ENCODE results near the gene AKAP6. TPM values are rescaled to one million over a fixed set of nuclear protein-coding genes. Genes with fewer than 3 reads are reported as not detected.

The AKAP6 gene
- total RNA-seq, 1 experiment from 2014 or later = 2.3 TPM

DNA sequence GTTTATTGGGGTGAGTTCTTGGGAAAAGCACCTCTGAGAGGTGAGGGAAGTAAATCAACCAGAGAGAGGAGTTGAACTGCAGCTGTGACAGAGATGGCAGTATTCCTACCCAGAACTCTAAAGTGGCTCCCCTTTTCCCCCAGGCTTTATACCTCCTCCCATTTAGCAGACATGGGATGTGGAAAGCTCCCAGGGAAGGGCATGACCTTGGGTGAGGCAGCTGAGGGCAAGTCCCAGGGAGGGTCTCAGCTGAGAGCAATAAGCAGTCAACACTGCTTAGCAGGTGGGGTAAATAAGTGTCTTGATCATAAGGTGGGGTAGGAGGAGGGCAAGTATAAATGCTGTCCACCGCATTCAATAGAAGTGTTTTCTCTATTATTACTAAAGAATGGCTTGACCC lies 143.0 kb downstream of the AKAP6 start:
- H3K9ac ChIP-seq (ENCODE audit: low read length) = no peak overlapping the region
- no peak overlapping the region for H3K27ac ChIP-seq (ENCODE audit: low read length)
- no peaks in the 10 kb centered on the region for H3K9me2 ChIP-seq (replicated peaks; ENCODE audit: insufficient read depth, low read length)
- H3K27me3 ChIP-seq (ENCODE audit: low read length) = no peaks in the 10 kb centered on the region
- H3K36me3 ChIP-seq (ENCODE audit: insufficient read depth, low read length) = no peaks in the 10 kb centered on the region
- H4K20me1 ChIP-seq (ENCODE audit: insufficient read depth, low read depth, low read length) = no peaks in the 10 kb centered on the region
- H3K4me1 ChIP-seq (ENCODE audit: low read length) = no peaks in the 10 kb centered on the region
- no peak for DNase-seq
- no peaks in the 10 kb centered on the region for H3K9me3 ChIP-seq (ENCODE audit: low read length)
- H3K79me2 ChIP-seq (ENCODE audit: low read length) = no peaks in the 10 kb centered on the region
- H2AFZ ChIP-seq (ENCODE audit: low read length) = no peak overlapping the region
- no peak overlapping the region for H3K4me3 ChIP-seq (ENCODE audit: low read length)
- H3K4me2 ChIP-seq (ENCODE audit: low read depth, low read length, poor library complexity, severe bottlenecking) = no peak overlapping the region

DNA sequence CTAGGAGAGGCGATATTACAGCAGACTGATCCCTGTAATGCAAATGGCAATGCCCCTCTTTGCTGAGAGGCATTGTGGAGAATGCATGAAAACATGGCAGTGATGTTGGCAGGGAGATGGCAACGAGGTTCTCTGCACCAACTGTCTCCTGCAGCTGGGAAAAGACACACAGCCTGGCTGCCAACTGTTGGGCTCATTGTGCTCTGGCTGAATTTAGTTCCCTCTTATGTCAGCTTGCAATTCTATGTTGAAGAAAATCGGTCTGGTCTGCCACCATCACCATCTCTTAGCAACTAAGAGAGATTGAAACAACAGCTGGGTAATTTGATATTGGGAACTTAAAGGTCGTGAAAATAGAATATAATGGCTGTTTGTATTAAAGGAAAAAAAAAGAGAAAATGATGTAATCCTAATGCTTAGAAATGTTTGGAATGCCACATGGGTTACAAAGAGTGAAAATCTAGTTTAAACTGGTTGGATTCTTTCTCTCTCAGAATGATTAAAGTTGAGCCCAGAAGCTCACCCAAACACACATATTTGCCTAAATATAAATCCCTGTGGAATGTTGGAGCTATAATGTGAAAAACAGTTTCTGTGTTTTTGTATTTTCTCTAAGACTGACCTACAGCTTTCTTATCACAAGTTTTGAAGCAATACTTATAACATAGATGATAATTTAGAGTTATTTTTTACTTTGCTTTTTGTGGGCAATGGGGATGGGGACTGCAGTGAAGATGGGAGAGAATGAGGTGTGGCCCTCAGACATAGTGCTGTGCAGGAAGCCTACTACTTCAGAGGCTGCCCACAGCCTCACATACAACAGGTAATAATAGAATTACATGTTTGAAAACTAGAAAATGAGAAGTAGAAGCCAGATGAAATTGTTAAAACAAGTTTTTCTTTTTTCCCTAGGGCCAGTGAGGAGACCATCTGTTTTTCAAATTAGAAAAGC lies 143.7 kb downstream of the AKAP6 start:
- Histone ChIP-seq H3K9me2 (replicated peaks; ENCODE audit: insufficient read depth, low read length) (no peaks in the 10 kb centered on the region), H3K36me3 (ENCODE audit: insufficient read depth, low read length) (no peaks in the 10 kb centered on the region), H3K27ac (ENCODE audit: low read length) (no peak overlapping the region), H3K79me2 (ENCODE audit: low read length) (no peaks in the 10 kb centered on the region), H2AFZ (ENCODE audit: low read length) (no peak overlapping the region), H3K4me2 (ENCODE audit: low read depth, low read length, poor library complexity, severe bottlenecking) (no peak overlapping the region), H3K4me1 (ENCODE audit: low read length) (no peaks in the 10 kb centered on the region), H4K20me1 (ENCODE audit: insufficient read depth, low read depth, low read length) (no peaks in the 10 kb centered on the region), H3K9ac (ENCODE audit: low read length) (no peak overlapping the region), H3K9me3 (ENCODE audit: low read length) (no peaks in the 10 kb centered on the region), H3K4me3 (ENCODE audit: low read length) (no peak overlapping the region), H3K27me3 (ENCODE audit: low read length) (no peaks in the 10 kb centered on the region)
- DNase-seq = no peak

DNA sequence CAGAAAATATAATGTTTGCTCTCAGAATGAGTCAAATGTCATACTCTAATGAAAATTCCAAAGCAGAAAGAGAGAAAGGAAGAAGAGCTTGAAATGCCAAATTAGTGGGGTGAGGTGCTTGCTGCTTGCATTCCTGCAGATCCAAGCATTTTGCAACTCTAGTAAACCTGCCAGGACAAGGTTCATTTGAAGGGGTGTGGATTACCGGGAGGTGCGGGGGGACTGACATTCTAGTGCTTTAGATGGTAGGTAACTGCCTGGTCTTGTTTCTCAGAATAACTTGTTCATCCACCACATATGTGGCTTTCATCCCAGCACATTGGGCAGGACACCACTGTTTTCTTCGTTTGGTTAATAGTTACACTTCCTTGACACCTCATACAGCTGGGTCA lies 144.4 kb downstream of the AKAP6 start:
- no peak overlapping the region for H3K27ac ChIP-seq (ENCODE audit: low read length)
- H3K4me3 ChIP-seq (ENCODE audit: low read length) = no peak overlapping the region
- no peaks in the 10 kb centered on the region for H3K27me3 ChIP-seq (ENCODE audit: low read length)
- no peaks in the 10 kb centered on the region for H3K79me2 ChIP-seq (ENCODE audit: low read length)
- no peak overlapping the region for H3K9ac ChIP-seq (ENCODE audit: low read length)
- no peaks in the 10 kb centered on the region for H3K9me2 ChIP-seq (replicated peaks; ENCODE audit: insufficient read depth, low read length)
- no peak overlapping the region for H2AFZ ChIP-seq (ENCODE audit: low read length)
- H3K4me1 ChIP-seq (ENCODE audit: low read length) = no peaks in the 10 kb centered on the region
- no peaks in the 10 kb centered on the region for H3K36me3 ChIP-seq (ENCODE audit: insufficient read depth, low read length)
- no peak overlapping the region for H3K4me2 ChIP-seq (ENCODE audit: low read depth, low read length, poor library complexity, severe bottlenecking)
- no peaks in the 10 kb centered on the region for H3K9me3 ChIP-seq (ENCODE audit: low read length)
- DNase-seq = no peak
- no peaks in the 10 kb centered on the region for H4K20me1 ChIP-seq (ENCODE audit: insufficient read depth, low read depth, low read length)

DNA sequence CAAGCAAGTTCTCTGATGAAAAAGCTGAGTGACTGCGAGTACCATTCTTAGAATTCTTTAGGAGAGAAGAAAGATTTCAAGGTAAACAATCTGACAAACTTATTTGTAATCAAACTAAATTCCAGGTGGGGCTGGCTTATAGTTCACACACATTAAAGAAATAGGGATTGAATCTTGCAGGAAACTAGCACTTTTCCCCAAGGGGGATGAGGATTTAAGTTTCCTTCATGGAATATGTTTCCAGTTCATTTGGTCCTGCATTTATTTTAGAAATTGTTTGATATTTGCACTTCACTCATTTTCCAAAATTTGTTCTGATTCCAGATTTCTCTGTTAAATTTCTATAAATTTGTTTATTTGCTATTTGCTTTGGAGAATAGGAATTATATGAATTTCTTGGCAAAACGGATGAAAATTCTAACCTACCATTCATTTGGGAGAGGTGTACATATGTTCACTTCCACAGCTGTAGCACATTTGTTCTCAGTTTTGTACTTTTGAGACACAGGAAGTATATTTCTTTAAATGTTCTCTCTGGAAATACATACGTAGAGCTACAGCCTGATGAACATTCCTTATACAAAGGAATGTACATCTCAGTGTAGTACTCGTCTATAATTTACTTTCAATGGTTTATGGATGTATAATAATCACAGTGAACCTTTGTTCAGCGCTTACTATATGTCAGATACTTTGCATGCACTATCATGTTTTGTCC lies 145.5 kb downstream of the AKAP6 start:
- Histone ChIP-seq H3K9me3 (ENCODE audit: low read length) (no peaks in the 10 kb centered on the region), H3K4me2 (ENCODE audit: low read depth, low read length, poor library complexity, severe bottlenecking) (no peak overlapping the region), H3K9ac (ENCODE audit: low read length) (no peak overlapping the region), H3K9me2 (replicated peaks; ENCODE audit: insufficient read depth, low read length) (no peaks in the 10 kb centered on the region), H3K79me2 (ENCODE audit: low read length) (no peaks in the 10 kb centered on the region), H3K4me1 (ENCODE audit: low read length) (no peaks in the 10 kb centered on the region), H3K36me3 (ENCODE audit: insufficient read depth, low read length) (no peaks in the 10 kb centered on the region), H3K27ac (ENCODE audit: low read length) (no peak overlapping the region), H3K27me3 (ENCODE audit: low read length) (no peaks in the 10 kb centered on the region), H2AFZ (ENCODE audit: low read length) (no peak overlapping the region), H3K4me3 (ENCODE audit: low read length) (no peak overlapping the region), H4K20me1 (ENCODE audit: insufficient read depth, low read depth, low read length) (no peaks in the 10 kb centered on the region)
- no peak for DNase-seq

DNA sequence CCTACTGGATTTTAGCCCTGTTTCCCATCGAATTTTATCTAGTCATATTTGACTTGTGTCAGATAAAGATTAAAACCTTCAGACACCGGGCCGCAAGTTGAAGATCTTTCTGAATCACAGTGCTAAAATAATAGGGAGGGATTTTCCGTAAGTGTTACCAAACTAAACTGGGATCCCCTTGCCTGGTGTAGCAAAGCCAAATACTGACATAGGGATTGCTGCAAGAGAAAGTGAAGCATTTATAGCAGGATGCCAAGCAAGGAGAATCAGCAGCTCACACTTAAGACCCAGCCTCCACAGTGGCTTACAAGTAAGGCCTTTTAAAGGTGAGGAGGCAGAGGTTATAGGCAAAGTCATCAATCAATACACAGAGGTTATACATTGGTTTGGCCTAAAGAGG lies 147.4 kb downstream of the AKAP6 start:
- Histone ChIP-seq H3K4me1 (ENCODE audit: low read length) (no peaks in the 10 kb centered on the region), H3K79me2 (ENCODE audit: low read length) (no peaks in the 10 kb centered on the region), H2AFZ (ENCODE audit: low read length) (no peak overlapping the region), H3K36me3 (ENCODE audit: insufficient read depth, low read length) (no peaks in the 10 kb centered on the region), H3K27me3 (ENCODE audit: low read length) (no peaks in the 10 kb centered on the region), H3K9me2 (replicated peaks; ENCODE audit: insufficient read depth, low read length) (no peaks in the 10 kb centered on the region), H4K20me1 (ENCODE audit: insufficient read depth, low read depth, low read length) (no peaks in the 10 kb centered on the region), H3K9me3 (ENCODE audit: low read length) (no peaks in the 10 kb centered on the region), H3K27ac (ENCODE audit: low read length) (no peak overlapping the region), H3K4me2 (ENCODE audit: low read depth, low read length, poor library complexity, severe bottlenecking) (no peak overlapping the region), H3K4me3 (ENCODE audit: low read length) (no peak overlapping the region), H3K9ac (ENCODE audit: low read length) (no peak overlapping the region)
- no peak for DNase-seq

DNA sequence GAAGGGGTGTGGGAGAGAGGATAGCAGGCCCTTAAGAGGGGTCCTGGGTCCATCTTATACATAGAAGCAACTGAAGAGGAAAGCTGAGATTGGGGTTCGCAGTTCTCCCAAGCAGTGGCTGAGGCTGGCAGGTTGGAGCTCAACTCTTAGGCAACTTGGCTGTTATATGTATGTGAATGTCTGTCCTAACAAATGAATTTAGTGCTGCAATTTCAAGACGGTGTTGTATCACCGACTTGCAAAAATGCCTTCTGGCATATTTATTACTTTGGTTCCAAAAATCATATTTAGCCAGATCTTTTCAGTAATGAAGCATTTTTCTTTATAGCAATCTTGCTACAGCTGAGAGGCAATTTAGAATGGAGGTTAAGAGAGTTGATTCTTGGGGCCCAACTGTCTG lies 148.3 kb downstream of the AKAP6 start:
- H3K4me3 ChIP-seq (ENCODE audit: low read length) = no peak overlapping the region
- H3K27ac ChIP-seq (ENCODE audit: low read length) = no peak overlapping the region
- DNase-seq = no peak
- H3K4me1 ChIP-seq (ENCODE audit: low read length) = no peaks in the 10 kb centered on the region
- H3K79me2 ChIP-seq (ENCODE audit: low read length) = no peaks in the 10 kb centered on the region
- no peaks in the 10 kb centered on the region for H3K9me3 ChIP-seq (ENCODE audit: low read length)
- no peak overlapping the region for H2AFZ ChIP-seq (ENCODE audit: low read length)
- no peak overlapping the region for H3K4me2 ChIP-seq (ENCODE audit: low read depth, low read length, poor library complexity, severe bottlenecking)
- no peak overlapping the region for H3K9ac ChIP-seq (ENCODE audit: low read length)
- H4K20me1 ChIP-seq (ENCODE audit: insufficient read depth, low read depth, low read length) = no peaks in the 10 kb centered on the region
- H3K36me3 ChIP-seq (ENCODE audit: insufficient read depth, low read length) = no peaks in the 10 kb centered on the region
- H3K9me2 ChIP-seq (replicated peaks; ENCODE audit: insufficient read depth, low read length) = no peaks in the 10 kb centered on the region
- H3K27me3 ChIP-seq (ENCODE audit: low read length) = no peaks in the 10 kb centered on the region

DNA sequence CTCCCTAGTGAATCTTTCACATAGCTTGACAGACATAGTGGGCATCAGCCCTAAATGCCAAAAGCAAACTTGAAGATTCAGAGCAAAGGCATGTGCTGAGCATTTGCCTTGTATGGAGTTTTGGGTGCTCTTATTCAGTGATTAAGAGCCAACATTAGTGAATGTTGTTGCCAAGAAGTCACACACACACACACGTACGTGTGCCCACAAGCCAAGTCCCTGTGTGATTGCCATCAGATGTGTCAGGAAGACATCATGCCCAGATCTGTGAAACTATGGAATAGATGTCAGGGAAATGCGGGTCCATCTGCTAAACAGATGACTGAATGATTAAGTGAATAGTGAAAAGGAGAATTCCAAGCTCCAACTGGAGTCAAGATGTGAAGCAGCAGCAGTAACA lies 149.0 kb downstream of the AKAP6 start:
- Histone ChIP-seq H4K20me1 (ENCODE audit: insufficient read depth, low read depth, low read length) (no peaks in the 10 kb centered on the region), H2AFZ (ENCODE audit: low read length) (no peak overlapping the region), H3K4me2 (ENCODE audit: low read depth, low read length, poor library complexity, severe bottlenecking) (no peak overlapping the region), H3K9me2 (replicated peaks; ENCODE audit: insufficient read depth, low read length) (no peaks in the 10 kb centered on the region), H3K79me2 (ENCODE audit: low read length) (no peaks in the 10 kb centered on the region), H3K9ac (ENCODE audit: low read length) (no peak overlapping the region), H3K4me1 (ENCODE audit: low read length) (no peaks in the 10 kb centered on the region), H3K9me3 (ENCODE audit: low read length) (no peaks in the 10 kb centered on the region), H3K4me3 (ENCODE audit: low read length) (no peak overlapping the region), H3K36me3 (ENCODE audit: insufficient read depth, low read length) (no peaks in the 10 kb centered on the region), H3K27me3 (ENCODE audit: low read length) (no peaks in the 10 kb centered on the region), H3K27ac (ENCODE audit: low read length) (no peak overlapping the region)
- no peak for DNase-seq

DNA sequence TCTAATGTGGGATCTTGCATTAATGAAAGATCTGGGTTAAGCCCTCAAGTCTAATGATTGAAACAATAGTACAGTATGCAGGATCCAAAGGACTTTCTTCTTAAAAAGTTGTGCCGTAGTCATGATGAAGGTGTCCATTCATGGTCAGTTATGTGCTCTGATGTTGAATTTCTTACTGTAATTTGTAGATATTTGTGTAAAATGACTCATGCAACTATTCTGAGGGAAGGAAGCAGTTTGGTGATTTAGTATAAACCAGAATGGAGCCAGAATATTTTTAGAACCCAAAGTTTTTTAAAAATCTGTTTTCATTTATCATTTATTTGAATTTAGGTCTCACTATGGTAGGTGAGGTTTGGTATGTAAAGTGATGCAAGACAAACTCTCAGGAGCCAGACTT lies 151.2 kb downstream of the AKAP6 start:
- H3K9me2 ChIP-seq (replicated peaks; ENCODE audit: insufficient read depth, low read length) = no peaks in the 10 kb centered on the region
- H3K9me3 ChIP-seq (ENCODE audit: low read length) = no peaks in the 10 kb centered on the region
- H3K4me1 ChIP-seq (ENCODE audit: low read length) = no peaks in the 10 kb centered on the region
- H3K79me2 ChIP-seq (ENCODE audit: low read length) = no peaks in the 10 kb centered on the region
- no peak overlapping the region for H2AFZ ChIP-seq (ENCODE audit: low read length)
- no peak overlapping the region for H3K4me3 ChIP-seq (ENCODE audit: low read length)
- H3K4me2 ChIP-seq (ENCODE audit: low read depth, low read length, poor library complexity, severe bottlenecking) = no peak overlapping the region
- H3K9ac ChIP-seq (ENCODE audit: low read length) = no peak overlapping the region
- DNase-seq = no peak
- H3K36me3 ChIP-seq (ENCODE audit: insufficient read depth, low read length) = no peaks in the 10 kb centered on the region
- no peak overlapping the region for H3K27ac ChIP-seq (ENCODE audit: low read length)
- H4K20me1 ChIP-seq (ENCODE audit: insufficient read depth, low read depth, low read length) = no peaks in the 10 kb centered on the region
- H3K27me3 ChIP-seq (ENCODE audit: low read length) = no peaks in the 10 kb centered on the region

All from Karpas-422 (cell line).